Measurements from ENCODE around the gene CST11. TPM values are rescaled to one million over a fixed set of nuclear protein-coding genes. Genes with fewer than 3 reads are reported as not detected.

CST11 gene
- total and polyA plus RNA-seq, 9 of the 15 experiments (the other 6 are each of a cell fraction or from before 2014, with no cell fraction given): not detected

GRCh38 chr20:23420943-23421931 is 31.4 kb downstream of the CST11 start, which contains the start of gene NAPB:
NAPB (minus strand) TSS chr20:23421488; CDS start chr20:23421402, 86 bp downstream.
- peak within 1 kb of the TSS; percentile 92 for H2AFZ ChIP-seq (ENCODE audit: low read depth, low read length)
- peak; percentile 98 for ATAC-seq
- in situ Hi-C loops (cut with MboI) (no loop called here), intact Hi-C loops (cut with micrococcal nuclease) (loop anchor here (5.0 kb wide), 1 partner anchor 64 kb away; no protein-coding TSS in a partner anchor)
- H3K4me2 ChIP-seq (ENCODE audit: insufficient read depth, low read length): peak within 1 kb of the TSS; percentile 80
- H3K9me1 ChIP-seq (ENCODE audit: control insufficient read depth, insufficient read depth, low read length): no peaks in the 10 kb centered on the region
- WGBS (ENCODE audit: insufficient coverage, low coverage, missing lambda C conversion rate): 2% methylated on average over 15 of the region's 64 CpGs
- peaks cover 7 to 14% of the 10 kb centered on the region in 2 experiments; a peak in 4 of 5 replicates for H3K4me1 ChIP-seq (replicated peaks in 1 of 2; ENCODE audit: control insufficient read depth in 2 of 2, insufficient read depth in 2 of 2, low read length in 2 of 2)
- peak within 1 kb of the TSS; percentile 86 for H3K27ac ChIP-seq (ENCODE audit: extremely low read depth, low read depth, low read length)
- H4K20me1 ChIP-seq (replicated peaks; ENCODE audit: control insufficient read depth, insufficient read depth, low read length): no peaks in the 10 kb centered on the region
- peak within 1 kb of the TSS; percentile 85 to 97 for H3K9ac ChIP-seq (ENCODE audit: insufficient read depth in 1 of 2, low read depth in 2 of 2, low read length in 2 of 2)
- no TSS peak for BruUV-seq (replicated peaks)
- ChIA-PET CTCF (ENCODE audit: low intra/inter-chr PET ratio) (no interaction called here), POLR2A (interaction anchor here (0.6 to 2.9 kb wide), 10 partner anchors 10 to 1963 kb away, joined by 3 to 11 read pairs (median 4); no protein-coding TSS in a partner anchor)
- H3K4me3 ChIP-seq: peak within 1 kb of the TSS; percentile 84
- peak; percentile 76 for FAIRE-seq
- H3K36me3 ChIP-seq (ENCODE audit: control insufficient read depth, insufficient read depth, low read length): peaks cover 5% of the 10 kb centered on the region; the same call in 2 of the 3 replicates
- no peaks in the 10 kb centered on the region for H3K9me3 ChIP-seq (replicated peaks; ENCODE audit: control insufficient read depth, insufficient read depth, low read depth, low read length)
- H3K27me3 ChIP-seq (ENCODE audit: control insufficient read depth in 2 of 2, insufficient read depth in 2 of 2, low read length in 2 of 2): no peaks in the 10 kb centered on the region
- DNase-seq (ENCODE audit: extremely low read depth in 1 of 4, low spot score in 3 of 4): peak; percentile 84 to 94 (median 85)
- H3K79me2 ChIP-seq (ENCODE audit: control insufficient read depth, insufficient read depth, low read length): peaks cover 48% of the 10 kb centered on the region
- TF ChIP-seq, protein P1, sequence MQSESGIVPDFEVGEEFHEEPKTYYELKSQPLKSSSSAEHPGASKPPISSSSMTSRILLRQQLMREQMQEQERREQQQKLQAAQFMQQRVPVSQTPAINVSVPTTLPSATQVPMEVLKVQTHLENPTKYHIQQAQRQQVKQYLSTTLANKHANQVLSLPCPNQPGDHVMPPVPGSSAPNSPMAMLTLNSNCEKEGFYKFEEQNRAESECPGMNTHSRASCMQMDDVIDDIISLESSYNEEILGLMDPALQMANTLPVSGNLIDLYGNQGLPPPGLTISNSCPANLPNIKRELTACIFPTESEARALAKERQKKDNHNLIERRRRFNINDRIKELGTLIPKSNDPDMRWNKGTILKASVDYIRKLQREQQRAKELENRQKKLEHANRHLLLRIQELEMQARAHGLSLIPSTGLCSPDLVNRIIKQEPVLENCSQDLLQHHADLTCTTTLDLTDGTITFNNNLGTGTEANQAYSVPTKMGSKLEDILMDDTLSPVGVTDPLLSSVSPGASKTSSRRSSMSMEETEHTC (IDR thresholded peaks at IDR 0.05): no peak
- TF ChIP-seq MYC (IDR thresholded peaks at IDR 0.05; ENCODE audit: low read depth, low read length) (no peak), MYC (CRISPR knock-in tag; IDR thresholded peaks at IDR 0.05; ENCODE audit: borderline replicate concordance, low read depth) (0 out of 2 replicates have a peak, but pooled peaks have one; percentile 31), SRSF1 (IDR thresholded peaks at IDR 0.05; ENCODE audit: low read depth, low read length) (no peak), CXXC5 (CRISPR knock-in tag; IDR thresholded peaks at IDR 0.05) (peak; percentile 54; the same call in 1 of the 2 replicates), FOSL1 (tag; conservative IDR thresholded peaks at IDR 0.05) (no peak), KLF1 (tag; IDR thresholded peaks at IDR 0.05) (no peak), PREB (CRISPR knock-in tag; IDR thresholded peaks at IDR 0.05) (no peak), TSC22D4 (tag; IDR thresholded peaks at IDR 0.05) (no peak), PHTF2 (CRISPR knock-in tag; IDR thresholded peaks at IDR 0.05) (no peak), RBFOX2 (IDR thresholded peaks at IDR 0.05; ENCODE audit: low read depth, low read length) (peak; percentile 85), ZNF253 (CRISPR knock-in tag; conservative IDR thresholded peaks at IDR 0.05) (no peak), YBX1 (IDR thresholded peaks at IDR 0.05) (no peak), KDM5B (IDR thresholded peaks at IDR 0.05; ENCODE audit: insufficient replicate concordance, low read depth, low read length) (peak; percentile 68), TCF3 (CRISPR knock-in tag; IDR thresholded peaks at IDR 0.05) (no peak)
- TF ChIP-seq, protein P2, sequence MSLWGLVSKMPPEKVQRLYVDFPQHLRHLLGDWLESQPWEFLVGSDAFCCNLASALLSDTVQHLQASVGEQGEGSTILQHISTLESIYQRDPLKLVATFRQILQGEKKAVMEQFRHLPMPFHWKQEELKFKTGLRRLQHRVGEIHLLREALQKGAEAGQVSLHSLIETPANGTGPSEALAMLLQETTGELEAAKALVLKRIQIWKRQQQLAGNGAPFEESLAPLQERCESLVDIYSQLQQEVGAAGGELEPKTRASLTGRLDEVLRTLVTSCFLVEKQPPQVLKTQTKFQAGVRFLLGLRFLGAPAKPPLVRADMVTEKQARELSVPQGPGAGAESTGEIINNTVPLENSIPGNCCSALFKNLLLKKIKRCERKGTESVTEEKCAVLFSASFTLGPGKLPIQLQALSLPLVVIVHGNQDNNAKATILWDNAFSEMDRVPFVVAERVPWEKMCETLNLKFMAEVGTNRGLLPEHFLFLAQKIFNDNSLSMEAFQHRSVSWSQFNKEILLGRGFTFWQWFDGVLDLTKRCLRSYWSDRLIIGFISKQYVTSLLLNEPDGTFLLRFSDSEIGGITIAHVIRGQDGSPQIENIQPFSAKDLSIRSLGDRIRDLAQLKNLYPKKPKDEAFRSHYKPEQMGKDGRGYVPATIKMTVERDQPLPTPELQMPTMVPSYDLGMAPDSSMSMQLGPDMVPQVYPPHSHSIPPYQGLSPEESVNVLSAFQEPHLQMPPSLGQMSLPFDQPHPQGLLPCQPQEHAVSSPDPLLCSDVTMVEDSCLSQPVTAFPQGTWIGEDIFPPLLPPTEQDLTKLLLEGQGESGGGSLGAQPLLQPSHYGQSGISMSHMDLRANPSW (CRISPR knock-in tag; IDR thresholded peaks at IDR 0.05): no peak
